HG02623 (cell line): ENCODE data around the gene WDR89.
"Not testable (repeated sequence)": the region's sequence is repeated elsewhere in the genome, so short reads cannot be mapped to it uniquely, and the experiment has no call there.

Experiments used
- ATAC-seq: cut with Tn5 transposase; IDR thresholded peaks from one replicate; pipeline ENCODE4 v1.9.1; 2021; ENCODE audit warnings: moderate library complexity; ENCODE audit not compliant: unreplicated experiment

The WDR89 gene, protein sequence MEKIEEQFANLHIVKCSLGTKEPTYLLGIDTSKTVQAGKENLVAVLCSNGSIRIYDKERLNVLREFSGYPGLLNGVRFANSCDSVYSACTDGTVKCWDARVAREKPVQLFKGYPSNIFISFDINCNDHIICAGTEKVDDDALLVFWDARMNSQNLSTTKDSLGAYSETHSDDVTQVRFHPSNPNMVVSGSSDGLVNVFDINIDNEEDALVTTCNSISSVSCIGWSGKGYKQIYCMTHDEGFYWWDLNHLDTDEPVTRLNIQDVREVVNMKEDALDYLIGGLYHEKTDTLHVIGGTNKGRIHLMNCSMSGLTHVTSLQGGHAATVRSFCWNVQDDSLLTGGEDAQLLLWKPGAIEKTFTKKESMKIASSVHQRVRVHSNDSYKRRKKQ

DNA sequence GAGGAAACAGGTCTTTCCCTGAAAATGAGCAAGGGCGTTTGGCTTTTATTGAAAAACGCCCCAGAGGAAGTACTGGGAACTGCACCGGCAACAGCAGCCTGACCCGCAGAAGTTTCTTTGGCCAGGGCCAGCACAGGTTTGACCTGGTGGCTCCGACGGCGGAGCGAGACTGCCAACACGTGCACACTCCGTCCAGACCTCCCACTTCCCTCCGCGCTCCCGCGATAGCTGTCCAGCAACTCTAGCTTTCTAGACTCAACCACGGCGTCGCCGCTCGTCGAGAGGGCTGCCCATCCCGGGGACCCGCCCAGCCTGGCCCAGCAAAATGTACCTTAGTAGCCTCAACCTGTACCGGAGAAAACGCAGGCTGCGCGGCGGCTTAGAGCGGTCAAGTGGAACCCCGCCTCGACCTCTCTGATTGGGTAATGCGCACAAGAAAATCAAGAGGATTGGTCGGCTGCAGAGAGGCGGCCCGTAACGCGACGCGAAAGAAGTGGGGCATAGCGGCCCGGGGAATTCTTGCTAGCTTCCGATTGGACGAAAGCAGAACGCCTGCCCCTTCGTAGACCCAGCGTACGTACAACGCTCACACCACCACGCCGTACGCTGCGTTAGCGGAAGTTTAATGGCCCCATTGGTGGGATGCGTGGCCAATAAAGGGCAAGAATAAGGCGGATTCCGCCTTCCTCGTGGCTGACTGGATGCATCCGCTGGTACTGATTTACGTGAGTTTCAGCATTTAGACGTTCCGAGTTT is at the start of gene WDR89:
Gene WDR89, minus strand, starts transcription at position 399 of the 756 bp plus-strand sequence. CDS start 41,929 bp downstream, outside the sequence.
- peak; percentile 78 for ATAC-seq

DNA sequence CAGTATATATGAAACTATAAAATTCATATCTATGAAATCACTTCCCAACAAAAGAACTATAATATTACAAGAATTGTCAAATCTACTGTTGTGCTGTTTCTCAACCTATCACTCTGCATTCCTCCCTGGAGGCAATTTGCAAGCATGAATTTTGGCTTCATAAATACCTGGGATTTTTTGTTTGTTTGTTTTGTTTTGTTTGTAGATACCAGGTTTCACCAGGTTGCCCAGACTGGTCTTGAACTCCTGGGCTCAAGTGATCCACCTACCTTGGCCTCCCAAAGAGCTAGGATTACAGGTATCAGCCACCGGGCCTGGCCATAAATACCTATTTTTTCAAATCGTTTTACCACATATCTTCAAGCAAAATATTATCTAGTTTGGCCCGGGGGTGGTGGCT is 47.5 kb upstream of the WDR89 start:
- ATAC-seq, result no peak

DNA sequence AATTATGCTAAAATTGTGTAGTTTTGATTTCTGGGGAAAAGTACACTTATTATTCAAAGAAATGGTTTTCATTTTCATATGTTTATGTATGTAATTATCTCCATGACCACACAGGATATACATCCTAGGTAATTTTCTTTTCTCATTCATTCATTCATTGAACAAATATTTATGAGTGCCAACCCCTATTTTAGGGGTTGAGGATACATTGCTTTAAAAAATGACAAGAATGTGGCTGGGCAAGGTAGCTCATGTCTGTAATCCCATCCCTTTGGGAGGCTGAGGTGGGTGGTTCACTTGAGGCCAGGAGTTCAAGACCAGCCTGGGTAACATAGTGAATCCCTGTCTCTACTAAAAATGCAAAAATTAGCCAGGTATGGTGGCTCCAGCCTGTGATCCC is 45.3 kb upstream of the WDR89 start:
- ATAC-seq, result no peak

DNA sequence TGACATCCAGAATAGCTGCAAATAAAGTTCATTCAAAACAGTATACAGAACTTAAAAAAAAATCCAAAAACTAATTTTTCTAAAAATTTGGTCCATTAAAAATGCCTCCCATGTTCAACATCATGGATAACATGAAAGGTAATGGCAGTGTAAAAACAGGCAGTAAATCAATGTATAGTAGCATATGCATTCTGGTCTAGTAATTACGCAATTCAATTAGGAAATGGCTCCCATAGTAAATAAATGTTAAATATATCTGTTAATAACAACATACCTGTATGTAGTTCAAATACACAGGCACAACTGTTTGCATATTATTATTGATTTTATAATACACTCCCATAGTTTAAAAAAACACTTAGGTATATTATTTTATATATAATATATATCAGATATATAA is 43.7 kb upstream of the WDR89 start:
- no peak for ATAC-seq

DNA sequence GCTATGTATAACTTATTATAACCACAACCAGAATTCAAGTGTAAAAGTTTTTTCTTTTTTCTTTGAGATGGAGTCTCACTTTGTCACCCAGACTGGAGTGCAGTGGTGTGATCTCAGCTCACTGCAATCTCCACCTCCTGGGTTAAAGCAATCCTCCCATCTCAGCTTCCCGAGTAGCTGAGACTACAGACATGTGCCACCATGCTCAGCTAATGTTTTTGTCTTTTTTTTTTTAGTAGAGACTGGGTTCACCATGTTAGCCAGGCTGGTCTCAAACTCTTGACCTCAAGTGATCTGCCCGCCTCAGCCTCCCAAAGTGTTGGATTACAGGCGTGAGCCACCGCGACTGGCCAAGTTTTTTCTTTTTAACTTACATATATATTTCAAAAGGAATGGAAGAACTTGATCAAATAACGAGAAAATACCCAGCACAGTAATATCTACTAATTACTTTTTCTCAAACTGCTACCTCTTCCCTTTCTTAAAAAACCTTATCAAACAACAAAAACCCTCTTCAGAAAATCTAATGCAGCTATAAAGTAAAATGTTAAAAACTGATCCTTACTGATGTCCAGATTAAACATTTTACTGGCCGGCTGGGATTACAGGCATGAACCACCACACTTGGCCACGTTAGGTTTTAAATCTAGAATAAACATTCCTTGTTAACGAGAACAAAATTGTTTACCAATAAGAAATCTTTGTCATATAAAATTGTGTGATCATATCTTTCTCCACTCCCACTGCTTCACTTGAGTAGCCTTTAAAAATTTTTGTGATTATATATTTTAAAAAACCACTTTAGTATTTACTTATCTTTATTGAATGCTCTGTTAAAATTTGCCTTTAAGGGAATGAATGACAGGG is 41.3 kb upstream of the WDR89 start:
- no peak for ATAC-seq

DNA sequence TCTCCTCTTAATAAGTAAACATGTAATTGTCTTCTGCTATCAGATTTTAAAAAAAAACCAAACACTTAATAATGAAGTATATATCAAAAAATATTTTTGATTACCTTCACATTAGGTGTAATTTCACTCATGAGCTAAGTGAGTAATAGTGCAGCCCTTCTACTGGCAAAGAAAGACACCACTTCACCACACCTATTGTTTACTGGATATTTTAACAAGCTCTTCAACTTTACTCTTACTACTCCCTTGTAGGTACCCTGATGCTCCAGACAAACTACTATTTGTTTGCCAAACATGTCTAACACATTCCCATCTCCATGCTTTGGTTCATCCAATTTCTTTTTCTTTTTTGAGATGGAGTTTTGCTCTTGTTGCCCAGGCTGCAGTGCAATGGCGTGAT is 36.9 kb upstream of the WDR89 start:
- no peak for ATAC-seq

DNA sequence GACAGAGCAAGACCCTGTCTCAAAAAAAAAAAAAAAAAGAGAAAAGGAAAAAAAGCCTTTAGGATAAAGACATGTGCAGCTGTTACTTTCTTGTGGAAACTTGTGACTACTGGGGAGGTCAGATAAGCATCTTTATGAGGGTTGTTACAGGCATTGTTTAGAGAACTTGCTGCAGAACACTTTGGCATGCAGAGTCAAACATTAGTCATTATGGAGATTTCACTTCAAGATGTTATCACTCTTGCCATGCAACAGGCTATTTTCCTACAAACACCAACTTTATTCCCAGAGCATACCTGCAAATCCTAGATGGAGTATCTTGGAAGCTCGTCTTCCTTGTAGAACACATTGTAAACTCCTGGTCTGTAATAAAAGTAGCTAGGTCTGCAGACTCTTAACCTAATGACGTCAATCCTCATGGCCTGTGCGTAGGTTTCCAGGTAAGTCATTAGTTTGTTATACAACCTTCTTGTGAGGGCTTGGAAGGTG is 36.3 kb upstream of the WDR89 start:
- no peak for ATAC-seq

DNA sequence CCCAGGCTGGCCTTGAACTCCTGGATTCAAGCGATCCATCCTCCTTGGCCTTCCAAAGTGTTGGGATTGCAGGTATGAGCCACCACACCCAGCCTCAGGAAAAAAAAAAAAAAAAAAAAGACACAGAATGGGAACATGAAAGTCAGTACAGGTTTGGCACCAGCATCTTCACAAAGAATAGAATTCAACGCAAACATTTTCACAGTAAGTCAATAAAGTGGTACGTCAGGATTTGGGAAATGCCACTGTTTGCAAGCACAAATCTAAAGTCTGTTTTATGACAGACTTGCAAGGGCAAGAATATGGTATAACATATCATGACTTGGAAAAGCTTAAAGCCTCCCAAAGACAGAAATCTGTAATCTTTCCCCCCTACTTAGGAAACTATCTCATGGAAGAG is 34.9 kb upstream of the WDR89 start:
- no peak for ATAC-seq

DNA sequence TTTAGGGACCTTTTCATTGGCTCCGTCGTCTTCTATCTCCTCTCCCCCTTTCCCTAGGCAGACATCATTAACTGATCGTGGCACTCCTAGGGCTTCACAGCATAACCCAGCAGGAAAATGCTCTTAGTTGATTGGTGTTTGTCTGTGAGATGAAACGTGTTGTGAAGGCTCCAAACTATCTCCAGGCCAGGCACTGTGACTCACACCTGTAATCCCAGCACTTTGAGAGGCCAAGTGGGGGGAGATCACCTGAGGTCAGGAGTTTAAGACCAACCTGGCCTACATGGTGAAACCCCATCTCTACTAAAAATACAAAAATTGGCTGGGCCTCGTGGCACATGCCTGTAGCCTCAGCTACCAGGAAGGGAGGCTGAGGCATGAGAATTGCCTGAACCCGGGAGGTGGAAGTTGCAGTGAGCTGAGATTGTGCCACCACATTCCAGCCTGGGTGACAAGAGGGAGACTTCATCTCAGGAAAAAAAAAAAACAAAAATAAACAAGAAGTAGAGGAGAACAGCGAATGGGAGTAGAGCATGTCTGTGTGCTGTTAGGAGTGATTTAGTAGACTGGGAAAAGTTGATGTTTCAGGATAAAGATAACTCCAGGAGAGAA is 32.3 kb upstream of the WDR89 start:
- no peak for ATAC-seq

DNA sequence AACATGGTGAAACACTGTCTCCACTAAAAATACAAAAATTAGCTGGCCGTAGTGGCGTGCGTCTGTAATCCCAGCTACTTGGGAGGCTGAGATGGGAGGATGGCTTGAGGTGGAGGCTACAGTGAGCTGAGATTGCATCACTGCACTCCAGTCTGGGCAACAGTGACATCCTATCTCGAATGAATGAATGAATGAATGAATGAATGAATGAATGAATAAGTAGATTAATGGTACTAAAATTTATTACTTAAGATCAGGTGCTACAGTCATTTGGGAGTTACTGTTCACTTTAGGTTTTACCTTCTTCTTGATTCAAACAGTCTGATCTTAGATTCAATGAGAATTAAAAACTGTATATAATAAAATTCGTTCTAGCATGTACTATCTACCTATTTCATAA is 31.6 kb upstream of the WDR89 start:
- no peak for ATAC-seq

DNA sequence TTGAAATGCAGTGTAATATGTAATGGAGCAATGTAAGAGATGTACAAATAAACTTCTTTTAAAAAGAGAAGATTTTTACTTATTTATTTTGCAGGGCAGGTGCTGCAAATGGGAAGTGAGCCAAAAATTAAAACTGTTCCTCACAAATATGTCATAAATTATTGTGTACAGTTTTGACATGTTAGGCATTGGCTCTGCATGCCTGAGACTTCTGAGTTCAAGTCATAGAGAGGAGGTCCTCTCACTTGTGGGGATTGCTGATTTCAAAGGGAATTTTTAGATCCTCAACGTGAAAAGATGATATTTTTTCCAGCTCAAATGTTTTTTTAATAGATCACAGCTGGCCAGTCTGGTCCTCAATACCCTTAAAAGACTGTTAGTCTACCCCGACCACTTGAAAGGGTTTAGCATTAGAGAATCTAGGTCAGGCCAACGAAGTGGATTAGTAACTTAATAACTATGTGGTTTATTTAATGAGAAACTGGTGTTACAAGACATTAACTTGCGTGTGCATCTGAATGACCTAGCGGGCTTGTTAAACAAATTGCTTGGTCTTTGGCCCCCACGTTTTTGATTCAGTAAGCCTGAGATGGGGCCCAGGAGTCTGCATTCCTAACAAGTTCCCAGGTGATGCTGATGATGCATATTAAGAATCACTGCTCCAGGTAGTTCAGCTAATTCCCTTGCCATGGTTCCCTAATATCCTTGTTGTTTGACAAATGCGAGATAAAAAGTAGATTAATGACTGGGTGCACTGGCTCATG is 30.9 kb upstream of the WDR89 start:
- peak; percentile 58 for ATAC-seq

DNA sequence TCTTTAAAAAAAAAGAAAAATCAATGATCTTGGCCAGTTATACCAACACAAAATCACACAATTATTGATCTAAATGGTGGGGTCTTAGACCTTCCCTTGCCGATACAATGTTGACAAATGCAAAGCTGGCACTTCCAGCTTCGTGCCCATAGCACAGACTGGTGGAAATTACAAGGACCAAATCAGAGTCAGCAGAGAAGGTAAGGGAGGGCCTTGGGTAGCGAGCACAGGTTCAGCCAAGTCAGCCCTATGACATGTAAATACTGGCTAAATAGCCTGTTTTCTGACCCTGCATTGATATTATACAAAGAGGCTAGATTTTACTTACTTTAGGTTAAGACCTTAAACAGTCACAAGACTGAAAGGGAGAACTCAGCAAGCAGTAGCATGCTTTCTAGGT is 30.3 kb upstream of the WDR89 start:
- ATAC-seq, result no peak

DNA sequence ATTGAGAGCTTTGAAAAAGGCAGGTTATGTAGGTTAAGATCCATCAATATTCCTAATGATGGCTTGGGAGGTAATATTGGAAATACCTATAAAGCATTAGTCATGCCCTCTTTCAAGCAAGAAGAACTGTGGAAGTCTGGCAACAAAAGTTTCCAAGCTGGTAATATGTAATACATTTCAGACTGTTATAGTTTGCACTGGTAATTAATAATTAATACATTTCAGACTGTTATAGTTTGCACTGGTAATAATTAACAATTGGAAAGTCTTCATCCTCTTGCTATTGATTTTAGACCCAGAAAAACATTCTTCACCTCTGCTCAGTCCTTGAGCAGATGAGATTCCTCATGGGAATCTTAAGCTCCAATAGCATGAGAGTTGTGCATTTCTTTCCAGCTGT is 29.0 kb upstream of the WDR89 start:
- no peak for ATAC-seq

DNA sequence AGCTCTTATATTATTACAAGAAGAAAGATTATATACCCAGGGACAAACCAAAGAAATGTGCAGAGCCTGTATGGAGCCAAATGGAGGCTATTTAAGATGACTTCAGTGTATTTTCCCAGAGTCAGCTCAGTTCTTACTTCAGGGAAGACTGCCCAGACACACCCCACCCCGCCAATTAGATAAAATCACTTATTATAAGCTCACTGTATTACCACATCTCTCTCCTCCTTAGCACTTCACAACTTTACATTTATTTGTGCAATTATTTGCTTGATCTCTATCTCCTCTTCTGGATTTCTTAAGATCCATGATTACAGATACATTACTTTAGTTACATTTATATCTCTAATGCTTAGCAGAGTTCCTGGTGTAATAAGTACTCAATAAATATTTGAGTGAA is 24.7 kb upstream of the WDR89 start:
- no peak for ATAC-seq

DNA sequence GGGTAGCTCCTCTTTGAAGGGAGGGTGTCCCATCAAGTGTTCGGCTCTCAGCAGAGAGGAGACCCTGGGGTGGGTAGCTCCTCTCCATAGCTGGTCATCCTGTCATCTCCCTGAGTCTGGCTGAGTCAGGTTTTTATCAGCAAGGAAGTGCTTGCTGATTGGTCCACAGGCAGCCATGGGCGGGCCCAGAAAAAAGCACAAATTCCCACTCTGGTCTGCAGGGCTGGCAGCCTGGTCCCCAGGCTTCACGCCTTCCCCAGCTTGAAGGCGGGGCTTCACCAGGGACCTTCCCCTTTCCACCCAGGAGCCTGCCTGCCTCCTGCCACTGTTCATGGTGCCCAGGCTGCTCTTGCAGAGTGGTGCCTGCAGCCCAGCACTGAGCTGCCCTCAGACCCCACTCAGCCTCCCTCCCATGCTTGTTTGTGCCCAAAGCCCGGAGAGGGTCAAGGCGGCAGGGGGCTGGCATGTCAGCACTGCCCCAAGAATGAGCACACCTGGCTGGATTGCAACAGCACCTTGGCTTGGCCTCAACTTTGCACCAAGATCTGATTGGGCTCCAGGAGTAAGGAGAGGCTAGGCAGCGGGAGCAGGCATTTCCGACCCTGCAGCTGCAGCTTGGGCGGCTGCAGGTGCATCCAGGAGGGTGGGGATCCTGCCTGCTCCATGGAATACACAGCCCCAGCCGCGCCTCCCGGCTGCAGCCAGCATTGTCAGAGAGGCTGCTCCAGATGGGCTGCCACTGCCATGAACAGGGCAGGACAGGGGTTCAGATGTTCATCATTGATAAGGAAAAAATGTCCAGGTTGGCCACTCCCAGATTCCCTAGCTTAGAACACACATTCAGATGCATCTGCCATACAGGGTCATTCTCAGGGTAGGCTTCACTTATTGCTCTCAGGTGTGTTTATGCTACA is 22.0 kb upstream of the WDR89 start:
- ATAC-seq, result no peak

DNA sequence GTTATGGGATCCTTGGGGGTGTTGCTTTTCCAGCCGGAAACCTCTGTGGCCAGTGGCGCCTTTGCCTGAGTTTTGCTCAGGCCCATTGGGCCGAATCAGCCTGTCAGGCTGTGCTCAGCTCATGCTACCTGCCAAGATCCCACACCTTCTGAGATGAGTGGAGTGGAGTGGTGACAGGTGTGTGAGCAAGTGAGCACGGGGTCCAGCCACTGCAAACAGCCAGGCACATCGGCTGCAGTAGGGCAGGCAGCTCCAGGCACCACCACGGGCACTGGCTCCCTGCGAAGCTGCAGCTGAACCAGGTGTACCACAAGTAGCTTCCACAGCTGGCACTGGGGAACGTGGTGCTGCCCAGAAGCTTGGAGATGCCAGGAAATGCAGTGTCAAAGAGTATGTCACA is 21.1 kb upstream of the WDR89 start:
- no peak for ATAC-seq

DNA sequence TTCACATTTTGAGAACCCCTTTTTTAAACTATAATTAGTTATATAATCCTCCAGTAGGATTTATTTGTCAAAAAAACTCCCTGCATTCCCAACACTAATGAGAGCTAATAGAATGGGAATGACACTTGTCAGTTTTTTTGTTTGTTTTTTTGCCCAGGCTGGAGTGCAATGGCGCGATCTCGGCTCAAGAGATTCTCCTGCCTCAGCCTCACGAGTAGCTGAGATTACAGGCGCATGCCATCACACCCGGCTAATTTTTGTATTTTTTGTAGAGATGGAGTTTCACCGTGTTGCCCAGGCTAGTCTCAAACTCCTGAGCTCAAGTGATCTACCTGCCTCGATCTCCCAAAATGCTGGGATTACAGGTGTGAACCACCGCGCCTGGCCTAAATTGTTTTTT is 20.2 kb upstream of the WDR89 start:
- not testable (repeated sequence) for ATAC-seq

DNA sequence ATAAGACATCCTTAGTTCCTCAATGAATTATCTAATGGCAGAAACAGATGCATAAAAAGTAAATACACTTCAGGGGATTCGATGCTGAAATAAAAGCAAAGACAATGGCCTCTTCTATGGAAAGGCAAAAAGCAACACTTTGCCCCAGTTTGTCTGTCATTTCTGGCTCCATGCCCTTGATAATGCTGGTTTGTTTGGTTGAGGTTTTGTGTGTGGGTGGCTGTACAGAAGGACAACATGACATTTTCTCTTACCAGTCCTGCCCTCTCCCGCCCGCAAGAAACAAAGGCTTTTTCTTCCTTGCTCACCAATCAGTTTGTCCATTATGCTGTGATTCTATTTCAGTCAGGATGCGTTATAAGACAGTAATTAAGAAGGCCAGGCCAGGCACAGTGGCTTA is 18.1 kb upstream of the WDR89 start:
- no peak for ATAC-seq

DNA sequence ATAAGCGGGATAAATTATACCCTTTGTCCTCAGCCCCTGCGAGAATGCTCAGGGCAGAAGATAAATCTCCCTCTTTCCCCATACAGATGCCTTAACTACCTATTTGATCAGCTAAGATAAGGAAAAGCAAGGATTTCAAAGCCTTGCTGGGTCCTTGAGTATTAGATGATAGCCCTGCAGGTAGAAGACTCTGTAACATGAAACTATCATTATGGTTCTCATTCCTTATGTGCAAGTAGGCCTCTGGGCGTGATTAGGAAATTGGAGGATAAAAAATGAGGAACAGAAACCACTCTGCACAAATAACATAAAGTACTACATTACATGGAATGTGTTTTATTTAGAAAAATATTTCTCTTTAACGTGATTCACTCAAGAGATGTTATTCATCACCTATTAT is 14.5 kb upstream of the WDR89 start:
- ATAC-seq, result no peak
